Measurements from ENCODE around the gene DAB1.

- TF ChIP-seq CTCF (IDR thresholded peaks at IDR 0.05; ENCODE audit: low read length) = no peak
- TF ChIP-seq EZH2 (IDR thresholded peaks at IDR 0.05; ENCODE audit: borderline replicate concordance, low read length) = no peak
These were observed 20.7 kb downstream of the DAB1 start for GRCh38 chr1:57403201-57403600.

Measured in OCI-LY1 (cell line).